Chondrocyte (in vitro differentiated cells): ENCODE results near the gene PLA2G4E. TPM values are rescaled to one million over a fixed set of nuclear protein-coding genes. Genes with fewer than 3 reads are reported as not detected.

Experiments used
- DNase-seq: peaks from one replicate; pipeline ENCODE4 v3.0.0; 2021; ENCODE audit warnings: mixed read lengths, low spot score
- H3K27ac Mint-ChIP-seq: one replicate; pipeline ENCODE4 v1.8.0; 2021; ENCODE audit warnings: mild to moderate bottlenecking, moderate library complexity, mixed read lengths; ENCODE audit not compliant: unreplicated experiment
- H3K27me3 Mint-ChIP-seq: 2 replicates; pipeline ENCODE4 v1.8.0; 2021; ENCODE audit warnings: low read depth, mixed read lengths
- H3K36me3 Mint-ChIP-seq: 2 replicates; pipeline ENCODE4 v1.8.0; 2021; ENCODE audit warnings: low read depth, mixed read lengths
- H3K4me1 Mint-ChIP-seq: 2 replicates; pipeline ENCODE4 v1.8.0; 2021; ENCODE audit warnings: low read depth, mild to moderate bottlenecking, mixed read lengths
- H3K4me3 Mint-ChIP-seq: one replicate; pipeline ENCODE4 v1.8.0; 2021; ENCODE audit warnings: mild to moderate bottlenecking, moderate library complexity, mixed read lengths; ENCODE audit not compliant: unreplicated experiment
- H3K9me3 Mint-ChIP-seq: 2 replicates; pipeline ENCODE4 v1.8.0; 2021; ENCODE audit warnings: low read depth, mixed read lengths
- CTCF ChIP-seq: fragments of 200-600 bp; sonication (generic); IDR thresholded peaks from 2 replicates; pipeline ENCODE4 v1.5.0; 2021; ENCODE audit warnings: antibody characterized with exemption, mild to moderate bottlenecking, moderate library complexity
- total RNA-seq: library from RNA; stranded (reverse); gene quantifications from 3 replicates; pipeline ENCODE4 v1.2.1, GENCODE V29; 2021

PLA2G4E gene
- total RNA-seq, 1 donor from 2014 or later, result not detected

- H3K4me3 Mint-ChIP-seq, result no peak overlapping the region
- peaks cover 4% of the 10 kb centered on the region for H3K36me3 Mint-ChIP-seq
- DNase-seq, result no peak
- no peaks in the 10 kb centered on the region for H3K9me3 Mint-ChIP-seq
- H3K27ac Mint-ChIP-seq, result peak overlapping the region; percentile 83
- no peaks in the 10 kb centered on the region for H3K27me3 Mint-ChIP-seq
- no peak for TF ChIP-seq CTCF
- peaks cover 73% of the 10 kb centered on the region for H3K4me1 Mint-ChIP-seq
Observed at GRCh38 chr15:41940441-41940857, 80.4 kb downstream of the PLA2G4E start.

- Mint-ChIP-seq H3K36me3 (peaks cover 4% of the 10 kb centered on the region), H3K9me3 (no peaks in the 10 kb centered on the region), H3K4me3 (no peak overlapping the region), H3K27ac (peak overlapping the region; percentile 83), H3K27me3 (no peaks in the 10 kb centered on the region), H3K4me1 (peaks cover 73% of the 10 kb centered on the region)
- DNase-seq, result no peak
- TF ChIP-seq CTCF, result no peak
Observed at GRCh38 chr15:41939986-41940385, 80.9 kb downstream of the PLA2G4E start.

DNA sequence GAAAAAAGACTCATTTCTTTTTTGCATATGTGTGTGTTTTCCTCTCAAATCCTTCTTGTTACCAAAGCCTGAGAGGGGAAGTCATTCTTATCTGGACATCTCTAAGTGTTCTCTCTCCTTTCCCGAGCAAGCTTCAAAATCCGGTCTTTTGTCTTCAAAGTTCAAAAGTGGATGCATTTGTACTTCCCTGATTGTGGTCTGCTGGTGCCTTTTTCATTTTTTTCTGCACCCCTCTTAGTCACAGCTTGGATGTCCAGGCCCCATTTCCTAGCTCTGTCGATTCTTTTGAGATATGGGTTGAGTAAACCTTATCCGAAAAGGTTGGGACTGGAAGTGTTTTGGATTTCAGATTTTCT is 83.3 kb downstream of the PLA2G4E start:
- no peak for DNase-seq
- no peaks in the 10 kb centered on the region for H3K27me3 Mint-ChIP-seq
- H3K36me3 Mint-ChIP-seq, result peaks cover 2% of the 10 kb centered on the region
- peak overlapping the region; percentile 24 for H3K27ac Mint-ChIP-seq
- no peaks in the 10 kb centered on the region for H3K9me3 Mint-ChIP-seq
- TF ChIP-seq CTCF, result no peak
- H3K4me3 Mint-ChIP-seq, result no peak overlapping the region
- peaks cover 72% of the 10 kb centered on the region for H3K4me1 Mint-ChIP-seq

GRCh38 chr15:41936649-41937567 is 83.9 kb downstream of the PLA2G4E start:
- peak overlapping the region; percentile 10 for H3K4me3 Mint-ChIP-seq
- H3K9me3 Mint-ChIP-seq, result no peaks in the 10 kb centered on the region
- DNase-seq, result no peak
- peaks cover 2% of the 10 kb centered on the region for H3K36me3 Mint-ChIP-seq
- no peaks in the 10 kb centered on the region for H3K27me3 Mint-ChIP-seq
- no peak for TF ChIP-seq CTCF
- peak overlapping the region; percentile 79 for H3K27ac Mint-ChIP-seq
- H3K4me1 Mint-ChIP-seq, result peaks cover 72% of the 10 kb centered on the region

- Mint-ChIP-seq H3K27me3 (no peaks in the 10 kb centered on the region), H3K36me3 (peaks cover 2% of the 10 kb centered on the region), H3K4me1 (peaks cover 67% of the 10 kb centered on the region), H3K4me3 (no peak overlapping the region), H3K9me3 (no peaks in the 10 kb centered on the region), H3K27ac (peak overlapping the region; percentile 53)
- no peak for DNase-seq
- TF ChIP-seq CTCF, result no peak
Observed at GRCh38 chr15:41936155-41936554, 84.7 kb downstream of the PLA2G4E start.
